Astrocyte (in vitro differentiated cells and primary cell): ENCODE data around the gene LHFPL3. TPM values are rescaled to one million over a fixed set of nuclear protein-coding genes. Genes with fewer than 3 reads are reported as not detected.

Experiments
- DNase-seq: peaks from one replicate; pipeline ENCODE4 v3.0.0-alpha.2; 2010; ENCODE audit warnings: low read depth
- FAIRE-seq: peaks from 2 replicates; lab custom pipeline; 2011; peaks lifted over from hg19 to GRCh38; lab: Jason Lieb, UNC
- H2AFZ ChIP-seq: 2 replicates; pipeline ENCODE4 v1.6.0; 2012; ENCODE audit warnings: low read depth, low read length, inconsistent platforms
- H3K27ac ChIP-seq: 2 replicates; pipeline ENCODE4 v1.5.1; 2011; ENCODE audit warnings: low read depth, low read length, inconsistent platforms
- H3K27me3 ChIP-seq: 2 replicates; pipeline ENCODE4 v1.6.0; 2011; ENCODE audit warnings: low read length, inconsistent platforms; ENCODE audit not compliant: insufficient read depth
- H3K36me3 ChIP-seq: 2 replicates; pipeline ENCODE4 v1.5.1; 2011; ENCODE audit warnings: low read length, inconsistent platforms; ENCODE audit not compliant: insufficient read depth
- H3K4me1 ChIP-seq: 2 replicates; pipeline ENCODE4 v1.5.1; 2011; ENCODE audit warnings: low read length, inconsistent platforms; ENCODE audit not compliant: insufficient read depth
- H3K4me2 ChIP-seq: 2 replicates; pipeline ENCODE4 v1.6.0; 2012; ENCODE audit warnings: low read length, inconsistent platforms
- H3K4me3 ChIP-seq: 2 replicates; pipeline ENCODE4 v1.5.1; 2011; ENCODE audit warnings: low read depth, mild to moderate bottlenecking, low read length, inconsistent platforms; ENCODE audit not compliant: insufficient read depth
- H3K79me2 ChIP-seq: 2 replicates; pipeline ENCODE4 v1.6.0; 2012; ENCODE audit warnings: mild to moderate bottlenecking, low read length, inconsistent platforms; ENCODE audit not compliant: insufficient read depth
- H3K9ac ChIP-seq: 2 replicates; pipeline ENCODE4 v1.6.0; 2012; ENCODE audit warnings: mild to moderate bottlenecking, low read length, inconsistent platforms
- H3K9me3 ChIP-seq: 2 replicates; pipeline ENCODE4 v1.5.1; 2012; ENCODE audit warnings: low read depth, mild to moderate bottlenecking, low read length, inconsistent platforms; ENCODE audit not compliant: insufficient read depth
- H4K20me1 ChIP-seq: 2 replicates; pipeline ENCODE4 v1.6.0; 2012; ENCODE audit warnings: low read length, inconsistent platforms; ENCODE audit not compliant: insufficient read depth
- H3K27ac Mint-ChIP-seq: one replicate; pipeline ENCODE4 v1.8.0; 2021; ENCODE audit warnings: mild to moderate bottlenecking, mixed read lengths; ENCODE audit not compliant: unreplicated experiment
- H3K27me3 Mint-ChIP-seq: one replicate; pipeline ENCODE4 v1.8.0; 2021; ENCODE audit warnings: low read depth, mixed read lengths; ENCODE audit not compliant: unreplicated experiment
- H3K36me3 Mint-ChIP-seq: one replicate; pipeline ENCODE4 v1.8.0; 2021; ENCODE audit warnings: low read depth, mixed read lengths; ENCODE audit not compliant: unreplicated experiment
- H3K4me1 Mint-ChIP-seq: one replicate; pipeline ENCODE4 v1.8.0; 2021; ENCODE audit warnings: low read depth, mixed read lengths; ENCODE audit not compliant: unreplicated experiment
- H3K4me3 Mint-ChIP-seq: one replicate; pipeline ENCODE4 v1.8.0; 2021; ENCODE audit warnings: mild to moderate bottlenecking, moderate library complexity, mixed read lengths; ENCODE audit not compliant: unreplicated experiment
- H3K9me3 Mint-ChIP-seq: one replicate; pipeline ENCODE4 v1.8.0; 2021; ENCODE audit warnings: mild to moderate bottlenecking, mixed read lengths; ENCODE audit not compliant: unreplicated experiment
- CTCF ChIP-seq: IDR thresholded peaks from 2 replicates; pipeline ENCODE4 v1.5.1; 2011; ENCODE audit warnings: low read depth, mild to moderate bottlenecking, inconsistent platforms, low read length, moderate library complexity; ENCODE audit not compliant: insufficient read depth
- EZH2 ChIP-seq: IDR thresholded peaks from 2 replicates; pipeline ENCODE4 v1.6.1; 2012; ENCODE audit warnings: mild to moderate bottlenecking, low read length, inconsistent platforms; ENCODE audit not compliant: insufficient read depth
- total RNA-seq: library from RNA; stranded (reverse); gene quantifications from 2 replicates; pipeline ENCODE4 v1.2.1, GENCODE V29; 2021

The LHFPL3 gene
- total RNA-seq, 1 donor from 2014 or later: not detected

GRCh38 chr7:104929921-104930320 is 601.5 kb downstream of the LHFPL3 start:
- Histone ChIP-seq H3K4me2 (no peak overlapping the region), H3K4me3 (no peak overlapping the region), H3K4me1 (no peaks in the 10 kb centered on the region), H3K79me2 (no peaks in the 10 kb centered on the region), H3K9me3 (no peaks in the 10 kb centered on the region), H3K36me3 (no peaks in the 10 kb centered on the region), H3K9ac (no peak overlapping the region), H4K20me1 (no peaks in the 10 kb centered on the region), H3K27ac (no peak overlapping the region), H3K27me3 (no peaks in the 10 kb centered on the region), H2AFZ (no peak overlapping the region)
- Mint-ChIP-seq H3K4me1 (no peaks in the 10 kb centered on the region), H3K9me3 (no peaks in the 10 kb centered on the region), H3K27ac (no peak overlapping the region), H3K4me3 (no peak overlapping the region), H3K27me3 (peaks cover 2% of the 10 kb centered on the region), H3K36me3 (no peaks in the 10 kb centered on the region)
- FAIRE-seq: no peak
- TF ChIP-seq EZH2: no peak
- no peak for TF ChIP-seq CTCF
- DNase-seq: no peak

GRCh38 chr7:104931181-104931781 is 602.9 kb downstream of the LHFPL3 start:
- Histone ChIP-seq H3K9ac (no peak overlapping the region), H3K4me1 (no peaks in the 10 kb centered on the region), H3K27me3 (no peaks in the 10 kb centered on the region), H3K27ac (no peak overlapping the region), H3K4me2 (no peak overlapping the region), H3K9me3 (no peaks in the 10 kb centered on the region), H4K20me1 (no peaks in the 10 kb centered on the region), H3K4me3 (no peak overlapping the region), H2AFZ (no peak overlapping the region), H3K36me3 (no peaks in the 10 kb centered on the region), H3K79me2 (no peaks in the 10 kb centered on the region)
- Mint-ChIP-seq H3K4me3 (no peak overlapping the region), H3K27me3 (peaks cover 2% of the 10 kb centered on the region), H3K36me3 (no peaks in the 10 kb centered on the region), H3K4me1 (no peaks in the 10 kb centered on the region), H3K27ac (no peak overlapping the region), H3K9me3 (no peaks in the 10 kb centered on the region)
- FAIRE-seq: no peak
- DNase-seq: no peak
- TF ChIP-seq EZH2 (no peak), CTCF (no peak)

- Histone ChIP-seq H2AFZ (no peak overlapping the region), H3K9me3 (no peaks in the 10 kb centered on the region), H4K20me1 (no peaks in the 10 kb centered on the region), H3K27me3 (no peaks in the 10 kb centered on the region), H3K4me3 (no peak overlapping the region), H3K79me2 (no peaks in the 10 kb centered on the region), H3K4me2 (no peak overlapping the region), H3K27ac (no peak overlapping the region), H3K36me3 (no peaks in the 10 kb centered on the region), H3K4me1 (no peaks in the 10 kb centered on the region), H3K9ac (no peak overlapping the region)
- H3K36me3 Mint-ChIP-seq: no peaks in the 10 kb centered on the region
- TF ChIP-seq EZH2: no peak
- TF ChIP-seq CTCF: no peak
- no peak for DNase-seq
- H3K27ac Mint-ChIP-seq: no peak overlapping the region
- FAIRE-seq: no peak
- H3K4me3 Mint-ChIP-seq: no peak overlapping the region
- peaks cover 2% of the 10 kb centered on the region for H3K27me3 Mint-ChIP-seq
- no peaks in the 10 kb centered on the region for H3K9me3 Mint-ChIP-seq
- H3K4me1 Mint-ChIP-seq: no peaks in the 10 kb centered on the region
Observed at GRCh38 chr7:104933022-104933421, 604.6 kb downstream of the LHFPL3 start.
